ENCODE results near the gene ARHGEF10L.

GRCh38 chr1:17616731-17617279 lies 77.3 kb downstream of the ARHGEF10L start:
- TF ChIP-seq GATA3 (IDR thresholded peaks at IDR 0.05; ENCODE audit: low read depth, low read length) (no peak), GATA2 (IDR thresholded peaks at IDR 0.05; ENCODE audit: low read depth, low read length) (no peak)

Data from SH-SY5Y (cell line).